Measurements from ENCODE around the gene LIPK. TPM values are rescaled to one million over a fixed set of nuclear protein-coding genes. Genes with fewer than 3 reads are reported as not detected.

Gene LIPK
- total and polyA plus RNA-seq, 9 of the 15 experiments (the other 6 are each of a cell fraction or from before 2014, with no cell fraction given) = not detected

- no peak for DNase-seq (ENCODE audit: extremely low read depth in 1 of 4, low spot score in 3 of 4)
Observed at GRCh38 chr10:88786032-88786770, 80.2 kb downstream of the LIPK start.

More at GRCh38 chr10:88786032-88786770, 80.2 kb downstream of the LIPK start:
- H3K4me1 ChIP-seq (replicated peaks in 1 of 2; ENCODE audit: control insufficient read depth in 2 of 2, insufficient read depth in 2 of 2, low read length in 2 of 2) = no peaks in the 10 kb centered on the region
- ChIA-PET POLR2A (interaction anchor here (1.1 kb wide), 1 partner anchor 19 kb away, joined by 3 read pairs; no protein-coding TSS in a partner anchor), CTCF (ENCODE audit: low intra/inter-chr PET ratio) (no interaction called here)
- H3K9ac ChIP-seq (ENCODE audit: insufficient read depth in 1 of 2, low read depth in 2 of 2, low read length in 2 of 2) = no peak overlapping the region
- H3K4me2 ChIP-seq (ENCODE audit: insufficient read depth, low read length) = no peak overlapping the region
- H3K36me3 ChIP-seq (ENCODE audit: control insufficient read depth, insufficient read depth, low read length) = no peaks in the 10 kb centered on the region
- no peak overlapping the region for H2AFZ ChIP-seq (ENCODE audit: low read depth, low read length)
- no peak overlapping the region for H3K27ac ChIP-seq (ENCODE audit: extremely low read depth, low read depth, low read length)
- ATAC-seq (no peak), FAIRE-seq (no peak)
- in situ Hi-C loops (cut with MboI) = no loop called here
- no peaks in the 10 kb centered on the region for H3K79me2 ChIP-seq (ENCODE audit: control insufficient read depth, insufficient read depth, low read length)
- TF ChIP-seq KHSRP (IDR thresholded peaks at IDR 0.05) (no peak), CC2D1A (IDR thresholded peaks at IDR 0.05) (no peak), ZNF124 (CRISPR knock-in tag; IDR thresholded peaks at IDR 0.05) (no peak), ADNP (tag; IDR thresholded peaks at IDR 0.05) (no peak), TFAP4 (CRISPR knock-in tag; IDR thresholded peaks at IDR 0.05; ENCODE audit: borderline replicate concordance) (no peak), TAF9B (IDR thresholded peaks at IDR 0.05; ENCODE audit: partially characterized antibody) (no peak), MCM2 (IDR thresholded peaks at IDR 0.05; ENCODE audit: low read depth) (no peak), NR1H2 (CRISPR knock-in tag; IDR thresholded peaks at IDR 0.05) (no peak), ZHX1 (conservative IDR thresholded peaks at IDR 0.05; ENCODE audit: low read length) (no peak), ZNF507 (tag; conservative IDR thresholded peaks at IDR 0.05) (no peak), NFE2 (IDR thresholded peaks at IDR 0.05; ENCODE audit: low read depth) (no peak), PTRF (tag; IDR thresholded peaks at IDR 0.05) (no peak), SP2 (IDR thresholded peaks at IDR 0.05; ENCODE audit: extremely low read depth, low read depth, low read length, poor library complexity, severe bottlenecking) (no peak), MEF2D (tag; conservative IDR thresholded peaks at IDR 0.05; ENCODE audit: low read depth) (no peak), DDX20 (tag; IDR thresholded peaks at IDR 0.05; ENCODE audit: low read depth) (no peak)
- TF ChIP-seq, protein P1, sequence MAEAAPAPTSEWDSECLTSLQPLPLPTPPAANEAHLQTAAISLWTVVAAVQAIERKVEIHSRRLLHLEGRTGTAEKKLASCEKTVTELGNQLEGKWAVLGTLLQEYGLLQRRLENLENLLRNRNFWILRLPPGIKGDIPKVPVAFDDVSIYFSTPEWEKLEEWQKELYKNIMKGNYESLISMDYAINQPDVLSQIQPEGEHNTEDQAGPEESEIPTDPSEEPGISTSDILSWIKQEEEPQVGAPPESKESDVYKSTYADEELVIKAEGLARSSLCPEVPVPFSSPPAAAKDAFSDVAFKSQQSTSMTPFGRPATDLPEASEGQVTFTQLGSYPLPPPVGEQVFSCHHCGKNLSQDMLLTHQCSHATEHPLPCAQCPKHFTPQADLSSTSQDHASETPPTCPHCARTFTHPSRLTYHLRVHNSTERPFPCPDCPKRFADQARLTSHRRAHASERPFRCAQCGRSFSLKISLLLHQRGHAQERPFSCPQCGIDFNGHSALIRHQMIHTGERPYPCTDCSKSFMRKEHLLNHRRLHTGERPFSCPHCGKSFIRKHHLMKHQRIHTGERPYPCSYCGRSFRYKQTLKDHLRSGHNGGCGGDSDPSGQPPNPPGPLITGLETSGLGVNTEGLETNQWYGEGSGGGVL (CRISPR knock-in tag; IDR thresholded peaks at IDR 0.05) = no peak
- TF ChIP-seq, protein P2, sequence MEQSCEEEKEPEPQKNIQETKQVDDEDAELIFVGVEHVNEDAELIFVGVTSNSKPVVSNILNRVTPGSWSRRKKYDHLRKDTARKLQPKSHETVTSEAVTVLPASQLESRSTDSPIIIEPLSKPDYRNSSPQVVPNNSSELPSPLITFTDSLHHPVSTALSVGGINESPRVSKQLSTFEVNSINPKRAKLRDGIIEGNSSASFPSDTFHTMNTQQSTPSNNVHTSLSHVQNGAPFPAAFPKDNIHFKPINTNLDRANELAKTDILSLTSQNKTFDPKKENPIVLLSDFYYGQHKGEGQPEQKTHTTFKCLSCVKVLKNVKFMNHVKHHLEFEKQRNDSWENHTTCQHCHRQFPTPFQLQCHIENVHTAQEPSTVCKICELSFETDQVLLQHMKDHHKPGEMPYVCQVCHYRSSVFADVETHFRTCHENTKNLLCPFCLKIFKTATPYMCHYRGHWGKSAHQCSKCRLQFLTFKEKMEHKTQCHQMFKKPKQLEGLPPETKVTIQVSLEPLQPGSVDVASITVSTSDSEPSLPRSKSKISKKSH (CRISPR knock-in tag; IDR thresholded peaks at IDR 0.05) = no peak
- no peaks in the 10 kb centered on the region for H3K9me1 ChIP-seq (ENCODE audit: control insufficient read depth, insufficient read depth, low read length)
- intact Hi-C loops (cut with micrococcal nuclease) = no loop called here
- H3K9me3 ChIP-seq (replicated peaks; ENCODE audit: control insufficient read depth, insufficient read depth, low read depth, low read length) = no peaks in the 10 kb centered on the region
- no TSS peak for BruUV-seq (replicated peaks)
- no peaks in the 10 kb centered on the region for H3K27me3 ChIP-seq (ENCODE audit: control insufficient read depth in 2 of 2, insufficient read depth in 2 of 2, low read length in 2 of 2)
- 3% methylated on average over 9 of the region's 10 CpGs for WGBS (ENCODE audit: insufficient coverage, low coverage, missing lambda C conversion rate)
- no peak overlapping the region for H3K4me3 ChIP-seq
- H4K20me1 ChIP-seq (replicated peaks; ENCODE audit: control insufficient read depth, insufficient read depth, low read length) = no peaks in the 10 kb centered on the region

Measured in K562 (cell line).